ENCODE data around the gene FKBP1A. TPM values are rescaled to one million over a fixed set of nuclear protein-coding genes. Genes with fewer than 3 reads are reported as not detected.
"Not testable (repeated sequence)": the region's sequence is repeated elsewhere in the genome, so short reads cannot be mapped to it uniquely, and the experiment has no call there.

Gene FKBP1A
- total and polyA plus RNA-seq, 9 of the 15 experiments (the other 6 are each of a cell fraction or from before 2014, with no cell fraction given) = 48.8 to 502 (median 89.6) TPM

DNA sequence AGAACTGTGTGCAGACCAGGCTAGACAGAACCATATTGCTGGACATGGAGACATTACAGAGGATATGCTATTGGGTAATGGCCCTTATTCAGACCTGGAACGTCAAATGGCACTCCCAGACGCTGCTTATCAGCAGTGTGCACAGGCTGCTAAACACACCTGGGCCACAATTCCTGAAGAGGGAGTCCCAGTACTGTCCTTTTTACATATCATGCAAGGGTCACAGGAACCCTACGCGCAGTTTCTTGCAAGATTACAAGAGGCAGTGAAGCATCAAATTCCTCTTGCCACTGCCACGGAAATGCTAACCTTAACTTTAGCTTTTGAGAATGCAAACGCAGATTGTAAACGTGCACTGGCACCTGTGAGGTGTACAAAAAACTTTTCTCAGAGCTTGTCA is 5.3 kb upstream of the FKBP1A start:
- not testable (repeated sequence) for BruUV-seq (replicated peaks)

More for the DNA sequence above, 5.3 kb upstream of the FKBP1A start:
- ATAC-seq; FAIRE-seq; H3K27ac ChIP-seq (ENCODE audit: extremely low read depth, low read depth, low read length); H4K20me1 ChIP-seq (replicated peaks; ENCODE audit: control insufficient read depth, insufficient read depth, low read length); H3K4me3 ChIP-seq; H3K4me2 ChIP-seq (ENCODE audit: insufficient read depth, low read length); H3K9me1 ChIP-seq (ENCODE audit: control insufficient read depth, insufficient read depth, low read length); POLR2A ChIA-PET; H3K9ac ChIP-seq (ENCODE audit: insufficient read depth in 1 of 2, low read depth in 2 of 2, low read length in 2 of 2); H3K9me3 ChIP-seq (replicated peaks; ENCODE audit: control insufficient read depth, insufficient read depth, low read depth, low read length); in situ Hi-C loops (cut with MboI); H3K36me3 ChIP-seq (ENCODE audit: control insufficient read depth, insufficient read depth, low read length); H2AFZ ChIP-seq (ENCODE audit: low read depth, low read length); H3K27me3 ChIP-seq (ENCODE audit: control insufficient read depth in 2 of 2, insufficient read depth in 2 of 2, low read length in 2 of 2); H3K79me2 ChIP-seq (ENCODE audit: control insufficient read depth, insufficient read depth, low read length); H3K4me1 ChIP-seq (replicated peaks in 1 of 2; ENCODE audit: control insufficient read depth in 2 of 2, insufficient read depth in 2 of 2, low read length in 2 of 2): not testable (repeated sequence)
- intact Hi-C loops (cut with micrococcal nuclease) = loop anchor here (5.0 to 10.0 kb wide), 2 partner anchors 39 to 183 kb away; no protein-coding TSS in a partner anchor
- 0% methylated on average over 7 of the region's 7 CpGs for WGBS (ENCODE audit: insufficient coverage, low coverage, missing lambda C conversion rate)
- CTCF ChIA-PET (ENCODE audit: low intra/inter-chr PET ratio) = interaction anchor here (0.6 to 1.4 kb wide), 3 partner anchors 38 to 85 kb away, joined by 4 to 6 read pairs (median 5); no protein-coding TSS in a partner anchor
- DNase-seq (ENCODE audit: extremely low read depth in 1 of 4, low spot score in 3 of 4) = peak in 1 of 4 experiments; percentile 38
- TF ChIP-seq RAD21 (CRISPR knock-in tag; conservative IDR thresholded peaks at IDR 0.05 in 1 of 2, IDR thresholded peaks at IDR 0.05 in 1 of 2) = peak in 1 of 2 experiments; percentile 47; a peak in 2 of 4 replicates
- TF ChIP-seq, protein P1, sequence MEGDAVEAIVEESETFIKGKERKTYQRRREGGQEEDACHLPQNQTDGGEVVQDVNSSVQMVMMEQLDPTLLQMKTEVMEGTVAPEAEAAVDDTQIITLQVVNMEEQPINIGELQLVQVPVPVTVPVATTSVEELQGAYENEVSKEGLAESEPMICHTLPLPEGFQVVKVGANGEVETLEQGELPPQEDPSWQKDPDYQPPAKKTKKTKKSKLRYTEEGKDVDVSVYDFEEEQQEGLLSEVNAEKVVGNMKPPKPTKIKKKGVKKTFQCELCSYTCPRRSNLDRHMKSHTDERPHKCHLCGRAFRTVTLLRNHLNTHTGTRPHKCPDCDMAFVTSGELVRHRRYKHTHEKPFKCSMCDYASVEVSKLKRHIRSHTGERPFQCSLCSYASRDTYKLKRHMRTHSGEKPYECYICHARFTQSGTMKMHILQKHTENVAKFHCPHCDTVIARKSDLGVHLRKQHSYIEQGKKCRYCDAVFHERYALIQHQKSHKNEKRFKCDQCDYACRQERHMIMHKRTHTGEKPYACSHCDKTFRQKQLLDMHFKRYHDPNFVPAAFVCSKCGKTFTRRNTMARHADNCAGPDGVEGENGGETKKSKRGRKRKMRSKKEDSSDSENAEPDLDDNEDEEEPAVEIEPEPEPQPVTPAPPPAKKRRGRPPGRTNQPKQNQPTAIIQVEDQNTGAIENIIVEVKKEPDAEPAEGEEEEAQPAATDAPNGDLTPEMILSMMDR (IDR thresholded peaks at IDR 0.05 in 2 of 3, conservative IDR thresholded peaks at IDR 0.05 in 1 of 3; ENCODE audit: insufficient read depth in 2 of 3, low read depth in 1 of 3, low read length in 3 of 3) = peak in 2 of 3 experiments; percentile 28 to 39; a peak in 4 of 6 replicates
- peak; percentile 37 for TF ChIP-seq TCF3 (CRISPR knock-in tag; IDR thresholded peaks at IDR 0.05)

All from K562 (cell line).